ENCODE data around the gene ABCC4. TPM values are rescaled to one million over a fixed set of nuclear protein-coding genes. Genes with fewer than 3 reads are reported as not detected.

ABCC4 gene
- total RNA-seq, 2 experiments from 2014 or later: 5.7 to 6.1 TPM

GRCh38 chr13:95073747-95074311 lies 227.4 kb downstream of the ABCC4 start:
- H3K27ac Mint-ChIP-seq: no peak overlapping the region
- no peak for ATAC-seq
- DNase-seq: no peak
- H3K4me1 Mint-ChIP-seq (ENCODE audit: low read depth): no peaks in the 10 kb centered on the region
- no peaks in the 10 kb centered on the region for H3K9me3 Mint-ChIP-seq (ENCODE audit: insufficient read depth)
- no peak overlapping the region for H3K4me3 Mint-ChIP-seq
- POLR2A ChIA-PET: no interaction called here
- no peaks in the 10 kb centered on the region for H3K27me3 Mint-ChIP-seq (ENCODE audit: low read depth)
- peaks cover 8% of the 10 kb centered on the region for H3K36me3 Mint-ChIP-seq (ENCODE audit: low read depth)
- CTCF ChIA-PET: no interaction called here

- ATAC-seq (no peak), DNase-seq (no peak)
- ChIA-PET CTCF (interaction anchor here (0.7 kb wide), 1 partner anchor 12 kb away, joined by 3 read pairs; no protein-coding TSS in a partner anchor), POLR2A (no interaction called here)
- peaks cover 6% of the 10 kb centered on the region for H3K36me3 Mint-ChIP-seq (ENCODE audit: low read depth)
- H3K27me3 Mint-ChIP-seq (ENCODE audit: low read depth): no peaks in the 10 kb centered on the region
- no peak overlapping the region for H3K4me3 Mint-ChIP-seq
- no peaks in the 10 kb centered on the region for H3K9me3 Mint-ChIP-seq (ENCODE audit: insufficient read depth)
- H3K27ac Mint-ChIP-seq: no peak overlapping the region
- H3K4me1 Mint-ChIP-seq (ENCODE audit: low read depth): no peaks in the 10 kb centered on the region
Measured at GRCh38 chr13:95067303-95067702, 233.9 kb downstream of the ABCC4 start.

GRCh38 chr13:95060014-95060519 lies 241.2 kb downstream of the ABCC4 start:
- no peaks in the 10 kb centered on the region for H3K27me3 Mint-ChIP-seq (ENCODE audit: low read depth)
- H3K27ac Mint-ChIP-seq: no peak overlapping the region
- H3K9me3 Mint-ChIP-seq (ENCODE audit: insufficient read depth): no peaks in the 10 kb centered on the region
- CTCF ChIA-PET: no interaction called here
- DNase-seq (no peak), ATAC-seq (no peak)
- POLR2A ChIA-PET: no interaction called here
- H3K36me3 Mint-ChIP-seq (ENCODE audit: low read depth): no peaks in the 10 kb centered on the region
- no peaks in the 10 kb centered on the region for H3K4me1 Mint-ChIP-seq (ENCODE audit: low read depth)
- no peak overlapping the region for H3K4me3 Mint-ChIP-seq

- no peak for DNase-seq
- Mint-ChIP-seq H3K4me1 (ENCODE audit: low read depth) (no peaks in the 10 kb centered on the region), H3K9me3 (ENCODE audit: insufficient read depth) (no peaks in the 10 kb centered on the region), H3K36me3 (ENCODE audit: low read depth) (no peaks in the 10 kb centered on the region), H3K4me3 (no peak overlapping the region), H3K27me3 (ENCODE audit: low read depth) (no peaks in the 10 kb centered on the region), H3K27ac (no peak overlapping the region)
- no peak for ATAC-seq
- ChIA-PET POLR2A (no interaction called here), CTCF (no interaction called here)
Measured at GRCh38 chr13:95059306-95059705, 241.9 kb downstream of the ABCC4 start.

GRCh38 chr13:95058680-95059079 lies 242.6 kb downstream of the ABCC4 start:
- no peaks in the 10 kb centered on the region for H3K27me3 Mint-ChIP-seq (ENCODE audit: low read depth)
- CTCF ChIA-PET: no interaction called here

GRCh38 chr13:95056266-95056665 lies 245.0 kb downstream of the ABCC4 start:
- no peaks in the 10 kb centered on the region for H3K4me1 Mint-ChIP-seq (ENCODE audit: low read depth)
- POLR2A ChIA-PET: no interaction called here
- H3K36me3 Mint-ChIP-seq (ENCODE audit: low read depth): no peaks in the 10 kb centered on the region
- no peak overlapping the region for H3K27ac Mint-ChIP-seq
- CTCF ChIA-PET: no interaction called here
- no peak for ATAC-seq
- H3K27me3 Mint-ChIP-seq (ENCODE audit: low read depth): no peaks in the 10 kb centered on the region
- no peak for DNase-seq
- H3K9me3 Mint-ChIP-seq (ENCODE audit: insufficient read depth): no peaks in the 10 kb centered on the region
- no peak overlapping the region for H3K4me3 Mint-ChIP-seq

More at GRCh38 chr13:95058680-95059079, 242.6 kb downstream of the ABCC4 start:
- H3K9me3 Mint-ChIP-seq (ENCODE audit: insufficient read depth): no peaks in the 10 kb centered on the region
- DNase-seq: no peak
- H3K27ac Mint-ChIP-seq: no peak overlapping the region
- no peaks in the 10 kb centered on the region for H3K4me1 Mint-ChIP-seq (ENCODE audit: low read depth)
- ATAC-seq: no peak
- H3K4me3 Mint-ChIP-seq: no peak overlapping the region
- no peaks in the 10 kb centered on the region for H3K36me3 Mint-ChIP-seq (ENCODE audit: low read depth)
- POLR2A ChIA-PET: no interaction called here

GRCh38 chr13:95050800-95051615 lies 250.2 kb downstream of the ABCC4 start:
- Mint-ChIP-seq H3K4me1 (ENCODE audit: low read depth) (peaks cover 4% of the 10 kb centered on the region), H3K4me3 (no peak overlapping the region), H3K27me3 (ENCODE audit: low read depth) (no peaks in the 10 kb centered on the region), H3K27ac (no peak overlapping the region), H3K36me3 (ENCODE audit: low read depth) (no peaks in the 10 kb centered on the region), H3K9me3 (ENCODE audit: insufficient read depth) (no peaks in the 10 kb centered on the region)
- ATAC-seq: no peak
- ChIA-PET POLR2A (no interaction called here), CTCF (no interaction called here)
- no peak for DNase-seq

GRCh38 chr13:95049772-95050171 lies 251.5 kb downstream of the ABCC4 start:
- Mint-ChIP-seq H3K9me3 (ENCODE audit: insufficient read depth) (no peaks in the 10 kb centered on the region), H3K4me3 (no peak overlapping the region), H3K36me3 (ENCODE audit: low read depth) (no peaks in the 10 kb centered on the region), H3K4me1 (ENCODE audit: low read depth) (peaks cover 4% of the 10 kb centered on the region), H3K27me3 (ENCODE audit: low read depth) (no peaks in the 10 kb centered on the region), H3K27ac (no peak overlapping the region)
- POLR2A ChIA-PET: no interaction called here
- no peak for DNase-seq
- ATAC-seq: no peak
- CTCF ChIA-PET: interaction anchor here (0.6 kb wide), 1 partner anchor 265 kb away, joined by 3 read pairs; no protein-coding TSS in a partner anchor

- Mint-ChIP-seq H3K4me1 (ENCODE audit: low read depth) (peaks cover 1% of the 10 kb centered on the region), H3K4me3 (no peak overlapping the region), H3K36me3 (ENCODE audit: low read depth) (peaks cover 3% of the 10 kb centered on the region), H3K27ac (no peak overlapping the region), H3K9me3 (ENCODE audit: insufficient read depth) (no peaks in the 10 kb centered on the region), H3K27me3 (ENCODE audit: low read depth) (no peaks in the 10 kb centered on the region)
- ChIA-PET CTCF (no interaction called here), POLR2A (no interaction called here)
- no peak for ATAC-seq
- DNase-seq: no peak
Measured at GRCh38 chr13:95044452-95045205, 256.6 kb downstream of the ABCC4 start.

GRCh38 chr13:95039415-95039814 lies 261.8 kb downstream of the ABCC4 start:
- no peaks in the 10 kb centered on the region for H3K9me3 Mint-ChIP-seq (ENCODE audit: insufficient read depth)
- no peaks in the 10 kb centered on the region for H3K27me3 Mint-ChIP-seq (ENCODE audit: low read depth)
- H3K27ac Mint-ChIP-seq: no peak overlapping the region
- ATAC-seq (no peak), DNase-seq (no peak)
- ChIA-PET POLR2A (no interaction called here), CTCF (no interaction called here)
- H3K36me3 Mint-ChIP-seq (ENCODE audit: low read depth): peaks cover 3% of the 10 kb centered on the region
- H3K4me3 Mint-ChIP-seq: no peak overlapping the region
- H3K4me1 Mint-ChIP-seq (ENCODE audit: low read depth): no peaks in the 10 kb centered on the region

GRCh38 chr13:95038949-95039348 lies 262.3 kb downstream of the ABCC4 start:
- DNase-seq (no peak), ATAC-seq (no peak)
- CTCF ChIA-PET: no interaction called here
- Mint-ChIP-seq H3K4me1 (ENCODE audit: low read depth) (no peaks in the 10 kb centered on the region), H3K4me3 (no peak overlapping the region), H3K36me3 (ENCODE audit: low read depth) (peaks cover 6% of the 10 kb centered on the region), H3K27me3 (ENCODE audit: low read depth) (no peaks in the 10 kb centered on the region), H3K27ac (no peak overlapping the region), H3K9me3 (ENCODE audit: insufficient read depth) (no peaks in the 10 kb centered on the region)
- POLR2A ChIA-PET: no interaction called here

Measured in activated CD8-positive, alpha-beta T cell treated with anti-CD3 and anti-CD28 coated beads, Interleukin-2, amount 10 ng/mL, durations not matched to agents 7 days and 5 days (primary cell).